ENCODE results near the gene METTL25B. TPM values are rescaled to one million over a fixed set of nuclear protein-coding genes. Genes with fewer than 3 reads are reported as not detected.
A peak's percentile ranks its signal among the peaks of the same experiment; 100 is the strongest.

METTL25B gene
- total RNA-seq, 5 donors from 2014 or later (not counting 1 experiment from before 2014, with no cell fraction given): 13.0 to 36.1 (median 32.3) TPM

DNA sequence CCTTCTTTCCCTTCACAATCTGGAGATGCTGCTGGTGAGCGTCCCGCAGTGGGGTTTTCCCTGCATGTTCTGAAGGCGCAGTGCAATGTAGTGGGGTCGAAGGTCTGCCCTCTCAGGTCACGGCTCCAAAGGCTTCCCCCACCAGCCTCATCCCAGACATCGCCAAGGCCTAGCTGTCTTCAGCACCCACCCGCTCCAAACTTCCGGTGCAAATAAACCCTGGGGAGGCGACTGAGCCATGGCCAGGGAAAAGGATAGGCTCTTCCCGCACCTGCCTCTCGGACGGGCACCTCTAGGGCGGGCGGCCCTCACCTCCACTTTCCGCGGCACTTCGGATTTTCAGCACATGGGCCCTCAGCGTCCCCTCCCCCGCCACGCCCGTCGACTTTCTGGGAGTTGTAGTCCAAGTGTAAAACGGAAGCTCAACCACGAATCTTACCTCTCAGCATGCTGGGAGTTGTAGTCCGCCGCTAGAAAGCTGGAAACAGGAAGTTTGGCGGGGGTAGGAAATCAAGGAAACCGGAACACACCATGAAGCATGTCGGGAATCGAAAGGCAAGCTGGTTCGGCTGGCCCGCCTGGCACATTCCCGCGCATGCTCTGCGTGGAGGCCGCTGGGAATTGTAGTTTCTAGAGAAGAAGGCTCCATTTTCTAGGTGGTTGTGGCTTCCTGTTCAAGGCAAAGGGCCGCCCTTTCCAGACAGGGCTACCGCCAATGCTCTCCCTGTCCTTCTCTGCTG lies 12.6 kb downstream of the METTL25B start, which contains the start of gene MRPL24:
Gene MRPL24 (minus strand): TSS at position 348 of the 740 bp plus-strand sequence. CDS start 2,384 bp downstream, outside the sequence.
- ATAC-seq (replicated peaks in 1 of 4): peak; percentile 89 to 93 (median 91)
- Mint-ChIP-seq H3K4me3 (peak within 1 kb of the TSS; percentile 96 to 99 (median 97)), H3K9me3 (peaks cover 0 to 3% (median 0%) of the 10 kb centered on the region in 3 donors), H3K4me1 (peaks cover 42 to 45% (median 42%) of the 10 kb centered on the region in 3 donors), H3K36me3 (peaks cover 32% of the 10 kb centered on the region), H3K27me3 (no peaks in the 10 kb centered on the region), H3K27ac (peak within 1 kb of the TSS; percentile 98 to 99)
- Histone ChIP-seq H3K36me3 (ENCODE audit: control insufficient read depth in 2 of 2, extremely low read depth in 1 of 2, insufficient read depth in 1 of 2, low read length in 1 of 2) (peaks cover 16 to 40% of the 10 kb centered on the region in 2 donors), H3K27me3 (replicated peaks in 1 of 2; ENCODE audit: control insufficient read depth in 2 of 2, extremely low read depth in 1 of 2, insufficient read depth in 2 of 2, low read length in 1 of 2) (no peaks in the 10 kb centered on the region), H3K9me3 (no peaks in the 10 kb centered on the region), H3K4me3 (ENCODE audit: control insufficient read depth in 1 of 2, extremely low read depth in 1 of 2, low read length in 1 of 2) (peak within 1 kb of the TSS; percentile 58 to 70), H3K4me1 (ENCODE audit: control insufficient read depth in 1 of 2, extremely low read depth in 1 of 2, insufficient read depth in 2 of 2, low read length in 2 of 2) (peaks cover 13 to 17% of the 10 kb centered on the region in 2 experiments), H3K27ac (ENCODE audit: low read length) (peak within 1 kb of the TSS; percentile 89)
- 0% methylated on average over 26 of the region's 38 CpGs for WGBS (ENCODE audit: insufficient coverage)
- ChIA-PET CTCF (interaction anchor here in 1 of 2 donors (0.6 to 1.9 kb wide), 8 partner anchors 10 to 458 kb away, joined by 3 to 43 read pairs (median 6); partner anchors contain the start of genes CRABP2, HDGF, ISG20L2 and METTL25B), POLR2A (interaction anchor here (0.5 to 1.7 kb wide), 10 partner anchors 11 to 763 kb away, joined by 3 to 29 read pairs (median 6); partner anchors contain the start of genes ISG20L2 (in 2 of the 2), METTL25B (in 2 of the 2), HDGF (in 1 of the 2) and PRCC (in 1 of the 2))
- DNase-seq: peak; percentile 85 to 99 (median 97)

GRCh38 chr1:156741481-156741983 lies 13.3 kb downstream of the METTL25B start:
- peaks cover 48 to 51% (median 48%) of the 10 kb centered on the region in 3 donors for H3K4me1 Mint-ChIP-seq
- Histone ChIP-seq H3K4me1 (ENCODE audit: control insufficient read depth in 1 of 2, extremely low read depth in 1 of 2, insufficient read depth in 2 of 2, low read length in 2 of 2) (peaks cover 18 to 23% of the 10 kb centered on the region in 2 experiments), H3K4me3 (ENCODE audit: control insufficient read depth in 1 of 2, extremely low read depth in 1 of 2, low read length in 1 of 2) (peak overlapping the region; percentile 25 to 29), H3K9me3 (no peaks in the 10 kb centered on the region), H3K27me3 (replicated peaks in 1 of 2; ENCODE audit: control insufficient read depth in 2 of 2, extremely low read depth in 1 of 2, insufficient read depth in 2 of 2, low read length in 1 of 2) (no peaks in the 10 kb centered on the region), H3K27ac (ENCODE audit: low read length) (peak overlapping the region; percentile 89), H3K36me3 (ENCODE audit: control insufficient read depth in 2 of 2, extremely low read depth in 1 of 2, insufficient read depth in 1 of 2, low read length in 1 of 2) (peaks cover 16 to 36% of the 10 kb centered on the region in 2 donors)
- ChIA-PET POLR2A (interaction anchor here (0.5 to 1.7 kb wide), 12 partner anchors 10 to 764 kb away, joined by 3 to 29 read pairs (median 6); partner anchors contain the start of genes ISG20L2 (in 2 of the 2), METTL25B (in 2 of the 2), HDGF (in 1 of the 2) and PRCC (in 1 of the 2)), CTCF (interaction anchor here in 1 of 2 donors (0.5 to 1.9 kb wide), 8 partner anchors 10 to 459 kb away, joined by 3 to 43 read pairs (median 6); partner anchors contain the start of genes HDGF, ISG20L2, METTL25B and PRCC)
- 60% methylated on average over 1 of the region's 8 CpGs for WGBS (ENCODE audit: insufficient coverage)
- DNase-seq (no peak), ATAC-seq (replicated peaks in 1 of 4) (no peak)
- peak overlapping the region; percentile 96 to 99 (median 97) for H3K4me3 Mint-ChIP-seq
- peaks cover 0 to 3% (median 0%) of the 10 kb centered on the region in 3 donors for H3K9me3 Mint-ChIP-seq
- peaks cover 33% of the 10 kb centered on the region for H3K36me3 Mint-ChIP-seq
- H3K27ac Mint-ChIP-seq: peak overlapping the region; percentile 98 to 99
- no peaks in the 10 kb centered on the region for H3K27me3 Mint-ChIP-seq

DNA sequence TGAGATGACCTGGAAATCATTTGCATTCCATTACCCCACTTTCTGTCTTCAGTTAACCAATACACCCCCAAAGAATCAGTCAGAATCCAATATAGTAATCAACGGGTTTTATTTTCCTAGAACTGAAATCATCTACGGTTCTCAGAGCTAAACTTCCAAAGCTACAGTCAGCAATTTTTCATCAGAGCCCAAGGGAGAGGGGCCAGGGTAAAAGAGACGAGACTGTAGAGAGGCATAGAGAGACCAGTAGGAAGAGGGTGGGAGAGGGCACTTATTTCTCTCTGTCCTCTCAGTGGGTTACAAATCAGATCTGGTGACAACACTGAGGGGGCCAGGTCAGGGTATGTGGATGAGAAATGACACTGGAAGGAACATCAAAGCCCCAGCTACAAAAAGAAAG lies 13.7 kb downstream of the METTL25B start:
- Histone ChIP-seq H3K4me3 (ENCODE audit: control insufficient read depth in 1 of 2, extremely low read depth in 1 of 2, low read length in 1 of 2) (no peak overlapping the region), H3K4me1 (ENCODE audit: control insufficient read depth in 1 of 2, extremely low read depth in 1 of 2, insufficient read depth in 2 of 2, low read length in 2 of 2) (peaks cover 22 to 28% of the 10 kb centered on the region in 2 experiments), H3K27me3 (replicated peaks in 1 of 2; ENCODE audit: control insufficient read depth in 2 of 2, extremely low read depth in 1 of 2, insufficient read depth in 2 of 2, low read length in 1 of 2) (no peaks in the 10 kb centered on the region), H3K9me3 (no peaks in the 10 kb centered on the region), H3K27ac (ENCODE audit: low read length) (peak overlapping the region; percentile 89), H3K36me3 (ENCODE audit: control insufficient read depth in 2 of 2, extremely low read depth in 1 of 2, insufficient read depth in 1 of 2, low read length in 1 of 2) (peaks cover 16 to 32% of the 10 kb centered on the region in 2 donors)
- Mint-ChIP-seq H3K4me1 (peaks cover 52 to 56% (median 52%) of the 10 kb centered on the region in 3 donors), H3K27me3 (no peaks in the 10 kb centered on the region), H3K4me3 (peak overlapping the region in 2 of 3 donors; percentile 96 to 99), H3K27ac (peak overlapping the region; percentile 98 to 99), H3K36me3 (peaks cover 33% of the 10 kb centered on the region), H3K9me3 (peaks cover 0 to 3% (median 0%) of the 10 kb centered on the region in 3 donors)
- ChIA-PET CTCF (interaction anchor here in 1 of 2 donors (0.5 to 1.9 kb wide), 2 partner anchors 9 to 15 kb away, joined by 6 to 43 read pairs; partner anchors contain the start of genes HDGF, ISG20L2 and METTL25B), POLR2A (interaction anchor here (0.6 kb wide), 2 partner anchors 105 to 149 kb away, joined by 3 to 7 read pairs; no protein-coding TSS in a partner anchor)
- ATAC-seq (replicated peaks in 1 of 4) (no peak), DNase-seq (no peak)
- WGBS (ENCODE audit: insufficient coverage): no CpG with 5 or more reads among the region's 3 CpGs

GRCh38 chr1:156742801-156743200 lies 14.5 kb downstream of the METTL25B start:
- peaks cover 33% of the 10 kb centered on the region for H3K36me3 Mint-ChIP-seq
- no peaks in the 10 kb centered on the region for H3K27me3 Mint-ChIP-seq
- H3K27ac Mint-ChIP-seq: peak overlapping the region; percentile 39 to 43
- H3K27me3 ChIP-seq (replicated peaks in 1 of 2; ENCODE audit: control insufficient read depth in 2 of 2, extremely low read depth in 1 of 2, insufficient read depth in 2 of 2, low read length in 1 of 2): no peaks in the 10 kb centered on the region
- H3K4me1 Mint-ChIP-seq: peaks cover 59 to 62% (median 59%) of the 10 kb centered on the region in 3 donors
- peaks cover 16 to 26% of the 10 kb centered on the region in 2 donors for H3K36me3 ChIP-seq (ENCODE audit: control insufficient read depth in 2 of 2, extremely low read depth in 1 of 2, insufficient read depth in 1 of 2, low read length in 1 of 2)
- WGBS (ENCODE audit: insufficient coverage): 100% methylated on average over 1 of the region's 4 CpGs
- H3K9me3 Mint-ChIP-seq: peaks cover 0 to 3% (median 0%) of the 10 kb centered on the region in 3 donors
- no peak overlapping the region for H3K4me3 Mint-ChIP-seq
- ATAC-seq (replicated peaks in 1 of 4) (no peak), DNase-seq (no peak)
- POLR2A ChIA-PET: interaction anchor here in 1 of 2 donors (0.6 kb wide), 1 partner anchor 54 kb away, joined by 3 read pairs; no protein-coding TSS in a partner anchor
- no peak overlapping the region for H3K27ac ChIP-seq (ENCODE audit: low read length)
- CTCF ChIA-PET: interaction anchor here in 1 of 2 donors (1.5 kb wide), 1 partner anchor 17 kb away, joined by 3 read pairs; no protein-coding TSS in a partner anchor
- peaks cover 25 to 36% of the 10 kb centered on the region in 2 experiments for H3K4me1 ChIP-seq (ENCODE audit: control insufficient read depth in 1 of 2, extremely low read depth in 1 of 2, insufficient read depth in 2 of 2, low read length in 2 of 2)
- H3K9me3 ChIP-seq: no peaks in the 10 kb centered on the region
- H3K4me3 ChIP-seq (ENCODE audit: control insufficient read depth in 1 of 2, extremely low read depth in 1 of 2, low read length in 1 of 2): no peak overlapping the region

DNA sequence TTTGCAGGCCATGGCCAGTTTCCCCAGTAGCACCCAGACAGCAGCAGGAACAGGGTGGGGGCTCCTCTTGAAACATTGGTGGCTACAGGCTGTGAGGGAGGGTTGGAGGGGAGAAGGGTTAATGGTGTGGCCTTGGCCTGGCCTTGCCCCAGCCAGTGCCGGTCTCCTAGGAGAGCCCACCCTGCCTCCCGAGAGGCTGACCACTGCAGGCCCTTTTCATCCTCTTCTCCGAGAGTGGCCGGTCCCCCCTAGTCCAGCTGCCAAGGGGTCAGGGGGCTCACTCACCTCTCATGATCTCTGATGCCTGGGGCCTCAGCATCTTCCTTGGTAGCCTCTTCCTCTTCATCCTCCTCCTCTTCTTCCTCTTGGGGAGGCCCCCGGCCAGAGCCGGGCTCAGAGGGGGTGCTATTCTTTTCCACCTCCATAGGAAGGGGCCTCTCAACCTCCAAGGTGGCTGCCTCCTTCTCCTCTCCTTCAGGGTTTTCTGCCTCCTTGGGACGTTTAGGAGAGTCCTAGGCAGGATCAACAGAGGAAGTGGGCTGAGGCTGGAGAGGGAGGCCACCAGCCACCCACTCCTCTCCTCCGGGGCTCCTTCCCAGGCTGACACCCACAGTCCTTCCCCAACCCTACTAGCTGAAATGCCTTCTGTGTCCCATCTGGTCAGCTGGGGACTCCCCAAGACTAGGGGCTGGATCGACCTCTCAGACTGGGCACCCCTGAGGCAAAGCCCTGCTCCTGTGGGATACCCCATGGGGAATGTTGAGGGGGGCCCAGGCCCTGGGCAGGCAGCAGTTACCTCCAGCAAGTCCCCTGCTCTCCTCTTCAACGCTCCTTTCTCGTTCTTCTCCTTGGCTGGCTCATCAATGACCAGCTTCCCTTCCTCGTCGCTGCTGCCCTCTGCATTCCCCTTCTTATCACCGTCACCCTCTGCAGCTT lies 15.4 kb downstream of the METTL25B start:
- Mint-ChIP-seq H3K4me3 (no peak overlapping the region), H3K27me3 (no peaks in the 10 kb centered on the region), H3K9me3 (peaks cover 0 to 3% (median 0%) of the 10 kb centered on the region in 3 donors), H3K4me1 (peaks cover 63 to 66% (median 64%) of the 10 kb centered on the region in 3 donors), H3K36me3 (peaks cover 33% of the 10 kb centered on the region), H3K27ac (peak overlapping the region; percentile 16 to 50)
- peaks cover 33 to 44% of the 10 kb centered on the region in 2 experiments for H3K4me1 ChIP-seq (ENCODE audit: control insufficient read depth in 1 of 2, extremely low read depth in 1 of 2, insufficient read depth in 2 of 2, low read length in 2 of 2)
- H3K27ac ChIP-seq (ENCODE audit: low read length): no peak overlapping the region
- 98% methylated on average over 9 of the region's 14 CpGs for WGBS (ENCODE audit: insufficient coverage)
- ChIA-PET CTCF (interaction anchor here in 1 of 2 donors (1.5 kb wide), 1 partner anchor 18 kb away, joined by 3 read pairs; no protein-coding TSS in a partner anchor), POLR2A (no interaction called here)
- H3K36me3 ChIP-seq (ENCODE audit: control insufficient read depth in 2 of 2, extremely low read depth in 1 of 2, insufficient read depth in 1 of 2, low read length in 1 of 2): peaks cover 14 to 26% of the 10 kb centered on the region in 2 donors
- ATAC-seq (replicated peaks in 1 of 4) (no peak), DNase-seq (no peak)
- H3K27me3 ChIP-seq (replicated peaks in 1 of 2; ENCODE audit: control insufficient read depth in 2 of 2, extremely low read depth in 1 of 2, insufficient read depth in 2 of 2, low read length in 1 of 2): no peaks in the 10 kb centered on the region
- H3K4me3 ChIP-seq (ENCODE audit: control insufficient read depth in 1 of 2, extremely low read depth in 1 of 2, low read length in 1 of 2): no peak overlapping the region
- no peaks in the 10 kb centered on the region for H3K9me3 ChIP-seq

Measured in T-cell (primary cell).